Measurements from ENCODE around the gene RGS5.

Gene RGS5

GRCh38 chr1:163147019-163147418 lies 55.7 kb downstream of the RGS5 start:
- no peak overlapping the region for H3K27ac ChIP-seq (ENCODE audit: low read depth, low read length)
- no peak overlapping the region for H3K4me2 ChIP-seq (ENCODE audit: low read depth, low read length, poor library complexity, severe bottlenecking)
- H3F3A ChIP-seq (ENCODE audit: insufficient read depth), result no peaks in the 10 kb centered on the region
- H3K9me3 ChIP-seq (ENCODE audit: insufficient read depth, low read length), result no peaks in the 10 kb centered on the region
- H3K36me3 ChIP-seq (ENCODE audit: low read length), result no peaks in the 10 kb centered on the region
- no peaks in the 10 kb centered on the region for H4K20me1 ChIP-seq (ENCODE audit: low read depth, low read length)
- TF ChIP-seq CTCF (IDR thresholded peaks at IDR 0.05; ENCODE audit: insufficient read depth, low read length, poor library complexity, severe bottlenecking), result no peak
- no peaks in the 10 kb centered on the region for H3K27me3 ChIP-seq (ENCODE audit: low read length)
- H2AFZ ChIP-seq (ENCODE audit: low read depth, low read length, severe bottlenecking), result no peak overlapping the region
- H3K4me3 ChIP-seq (ENCODE audit: insufficient read depth, low read length, poor library complexity, severe bottlenecking), result no peak overlapping the region
- H3K79me2 ChIP-seq (ENCODE audit: insufficient read depth, low read length), result no peaks in the 10 kb centered on the region
- H3K9ac ChIP-seq (ENCODE audit: low read length), result no peak overlapping the region
- no peaks in the 10 kb centered on the region for H3K9me2 ChIP-seq (replicated peaks; ENCODE audit: insufficient read depth, low read length)

DNA sequence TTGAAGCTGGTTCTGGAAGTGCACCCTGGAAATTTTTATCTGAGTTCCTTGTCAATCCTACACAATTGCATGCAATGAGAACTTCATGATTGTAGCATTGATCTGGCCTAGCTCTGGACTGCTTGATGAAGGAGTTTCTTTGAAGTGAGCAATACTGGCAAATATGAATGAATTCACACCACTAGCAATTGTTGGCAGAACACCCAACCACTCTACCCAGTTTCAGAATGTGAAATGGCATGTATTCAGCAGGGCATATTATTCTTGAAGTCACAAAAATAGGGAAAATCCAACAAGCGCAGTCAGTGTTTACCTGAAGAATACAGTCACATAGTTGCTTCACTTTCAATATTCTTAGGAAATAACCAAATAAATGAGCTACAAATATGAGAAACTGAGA lies 57.3 kb downstream of the RGS5 start:
- Histone ChIP-seq H3K27me3 (ENCODE audit: low read length) (no peaks in the 10 kb centered on the region), H3K9ac (ENCODE audit: low read length) (no peak overlapping the region), H3K79me2 (ENCODE audit: insufficient read depth, low read length) (no peaks in the 10 kb centered on the region), H3K9me3 (ENCODE audit: insufficient read depth, low read length) (no peaks in the 10 kb centered on the region), H3F3A (ENCODE audit: insufficient read depth) (no peaks in the 10 kb centered on the region), H3K9me2 (replicated peaks; ENCODE audit: insufficient read depth, low read length) (no peaks in the 10 kb centered on the region), H2AFZ (ENCODE audit: low read depth, low read length, severe bottlenecking) (no peak overlapping the region), H3K36me3 (ENCODE audit: low read length) (no peaks in the 10 kb centered on the region), H3K4me2 (ENCODE audit: low read depth, low read length, poor library complexity, severe bottlenecking) (no peak overlapping the region), H4K20me1 (ENCODE audit: low read depth, low read length) (no peaks in the 10 kb centered on the region), H3K4me3 (ENCODE audit: insufficient read depth, low read length, poor library complexity, severe bottlenecking) (no peak overlapping the region), H3K27ac (ENCODE audit: low read depth, low read length) (no peak overlapping the region)
- TF ChIP-seq EZH2phosphoT487 (conservative IDR thresholded peaks at IDR 0.05; ENCODE audit: low read length) (no peak), CTCF (IDR thresholded peaks at IDR 0.05; ENCODE audit: insufficient read depth, low read length, poor library complexity, severe bottlenecking) (no peak)

GRCh38 chr1:163144418-163144817 lies 58.3 kb downstream of the RGS5 start:
- TF ChIP-seq EZH2phosphoT487 (conservative IDR thresholded peaks at IDR 0.05; ENCODE audit: low read length), result no peak
- TF ChIP-seq CTCF (IDR thresholded peaks at IDR 0.05; ENCODE audit: insufficient read depth, low read length, poor library complexity, severe bottlenecking), result no peak
- Histone ChIP-seq H3K27ac (ENCODE audit: low read depth, low read length) (no peak overlapping the region), H4K20me1 (ENCODE audit: low read depth, low read length) (no peaks in the 10 kb centered on the region), H3K79me2 (ENCODE audit: insufficient read depth, low read length) (no peaks in the 10 kb centered on the region), H3K36me3 (ENCODE audit: low read length) (no peaks in the 10 kb centered on the region), H3F3A (ENCODE audit: insufficient read depth) (no peaks in the 10 kb centered on the region), H2AFZ (ENCODE audit: low read depth, low read length, severe bottlenecking) (no peak overlapping the region), H3K9me3 (ENCODE audit: insufficient read depth, low read length) (no peaks in the 10 kb centered on the region), H3K9ac (ENCODE audit: low read length) (no peak overlapping the region), H3K9me2 (replicated peaks; ENCODE audit: insufficient read depth, low read length) (no peaks in the 10 kb centered on the region), H3K4me3 (ENCODE audit: insufficient read depth, low read length, poor library complexity, severe bottlenecking) (no peak overlapping the region), H3K4me2 (ENCODE audit: low read depth, low read length, poor library complexity, severe bottlenecking) (no peak overlapping the region), H3K27me3 (ENCODE audit: low read length) (no peaks in the 10 kb centered on the region)

DNA sequence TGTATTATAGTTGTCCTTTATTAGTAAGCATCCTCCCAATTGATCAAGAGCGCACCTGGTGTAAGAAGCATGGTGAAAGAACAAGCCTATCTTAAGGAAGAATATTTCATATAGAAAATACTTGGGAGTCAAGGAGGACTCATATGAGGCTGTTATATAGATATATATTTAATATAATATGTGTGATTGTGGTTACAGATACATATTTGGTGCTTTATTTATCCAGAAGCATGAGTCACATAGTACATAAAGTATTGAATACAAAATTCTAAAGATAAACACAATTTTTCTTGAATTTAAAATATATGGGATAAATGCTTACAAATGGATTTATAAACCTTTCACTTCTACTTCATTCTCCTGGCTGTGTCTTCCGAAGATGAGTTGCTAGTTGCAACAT lies 60.6 kb downstream of the RGS5 start:
- H3K9ac ChIP-seq (ENCODE audit: low read length), result no peak overlapping the region
- H3K9me2 ChIP-seq (replicated peaks; ENCODE audit: insufficient read depth, low read length), result no peaks in the 10 kb centered on the region
- H3F3A ChIP-seq (ENCODE audit: insufficient read depth), result no peaks in the 10 kb centered on the region
- H3K27me3 ChIP-seq (ENCODE audit: low read length), result no peaks in the 10 kb centered on the region
- H2AFZ ChIP-seq (ENCODE audit: low read depth, low read length, severe bottlenecking), result no peak overlapping the region
- H3K4me2 ChIP-seq (ENCODE audit: low read depth, low read length, poor library complexity, severe bottlenecking), result no peak overlapping the region
- TF ChIP-seq CTCF (IDR thresholded peaks at IDR 0.05; ENCODE audit: insufficient read depth, low read length, poor library complexity, severe bottlenecking) (no peak), EZH2phosphoT487 (conservative IDR thresholded peaks at IDR 0.05; ENCODE audit: low read length) (no peak)
- no peak overlapping the region for H3K4me3 ChIP-seq (ENCODE audit: insufficient read depth, low read length, poor library complexity, severe bottlenecking)
- H3K36me3 ChIP-seq (ENCODE audit: low read length), result no peaks in the 10 kb centered on the region
- H3K79me2 ChIP-seq (ENCODE audit: insufficient read depth, low read length), result no peaks in the 10 kb centered on the region
- H3K27ac ChIP-seq (ENCODE audit: low read depth, low read length), result no peak overlapping the region
- H4K20me1 ChIP-seq (ENCODE audit: low read depth, low read length), result no peaks in the 10 kb centered on the region
- H3K9me3 ChIP-seq (ENCODE audit: insufficient read depth, low read length), result no peaks in the 10 kb centered on the region

All from SU-DHL-6 (cell line).